ENCODE data around the gene PSMD6.

DNA sequence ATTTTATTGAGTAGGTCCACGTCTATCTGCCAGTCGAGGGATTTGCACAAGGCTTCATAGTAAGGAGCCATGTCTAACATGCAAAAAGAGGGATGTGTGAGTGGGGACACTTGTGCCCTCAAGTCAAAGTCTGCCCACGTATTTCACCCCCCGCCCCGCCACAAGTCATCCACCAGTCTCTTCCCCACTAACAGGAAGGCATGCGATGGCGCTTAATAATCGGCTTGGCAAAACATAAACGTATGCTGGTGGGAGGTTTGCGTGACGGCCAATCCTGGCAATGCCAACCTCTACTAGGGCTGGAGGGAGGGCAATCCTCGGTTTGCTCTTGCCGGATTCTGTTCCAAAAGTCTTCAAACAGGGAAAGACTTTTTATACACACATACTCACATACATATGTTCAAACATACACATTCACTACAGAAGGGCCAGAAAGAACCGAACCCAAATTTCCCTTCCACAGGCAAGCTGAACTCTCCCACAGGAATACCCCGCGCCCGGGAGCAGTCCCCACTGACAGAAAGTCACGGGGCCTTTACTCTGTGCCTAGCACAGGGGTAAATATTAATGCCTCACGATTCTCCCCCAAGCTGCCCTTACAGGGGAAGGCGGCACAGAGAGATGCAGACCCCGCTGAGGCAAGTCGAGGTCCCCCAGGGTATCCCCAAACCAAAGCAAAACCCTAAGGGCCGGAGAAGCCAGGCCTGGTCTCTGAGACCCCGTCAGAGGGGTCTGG is 675 bp downstream of the PSMD6 start:
- TF ChIP-seq CTCF (IDR thresholded peaks at IDR 0.05) (no peak), ZFX (IDR thresholded peaks at IDR 0.05; ENCODE audit: borderline replicate concordance) (no peak)

Measured in 22Rv1 (cell line).